Dermis blood vessel endothelial cell (primary cell): ENCODE data around the gene POLQ. TPM values are rescaled to one million over a fixed set of nuclear protein-coding genes. Genes with fewer than 3 reads are reported as not detected.
A peak's percentile ranks its signal among the peaks of the same experiment; 100 is the strongest.
"Not testable (repeated sequence)": the region's sequence is repeated elsewhere in the genome, so short reads cannot be mapped to it uniquely, and the experiment has no call there.

Source experiments
- DNase-seq: peaks from one replicate; pipeline ENCODE4 v3.0.0; 2010
- total RNA-seq: library from RNA; depleted of rRNA; stranded (reverse); fragments of >200 nt; gene quantifications from 2 replicates; pipeline ENCODE4 v1.2.3, GENCODE V29; 2014

Gene POLQ
- total RNA-seq, 1 donor from 2014 or later: 3.9 TPM

DNA sequence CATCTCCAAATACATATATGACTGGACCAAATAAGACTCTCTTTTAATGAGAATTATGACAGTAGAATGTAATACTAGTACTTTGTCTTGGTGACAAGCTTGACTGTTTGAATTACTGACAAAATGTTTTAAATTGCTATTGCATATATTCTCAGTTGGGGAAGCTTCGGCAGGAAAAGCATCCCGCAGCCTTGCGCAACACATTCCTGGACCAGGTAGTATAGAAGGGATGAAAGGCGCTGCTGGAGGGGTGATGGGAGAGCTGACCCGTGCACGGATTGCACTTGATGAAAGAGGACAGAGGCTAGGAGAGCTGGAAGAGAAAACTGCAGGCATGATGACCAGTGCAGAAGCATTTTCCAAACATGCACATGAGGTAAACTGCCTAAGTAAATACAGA is 127.6 kb downstream of the POLQ start:
- DNase-seq: no peak

DNA sequence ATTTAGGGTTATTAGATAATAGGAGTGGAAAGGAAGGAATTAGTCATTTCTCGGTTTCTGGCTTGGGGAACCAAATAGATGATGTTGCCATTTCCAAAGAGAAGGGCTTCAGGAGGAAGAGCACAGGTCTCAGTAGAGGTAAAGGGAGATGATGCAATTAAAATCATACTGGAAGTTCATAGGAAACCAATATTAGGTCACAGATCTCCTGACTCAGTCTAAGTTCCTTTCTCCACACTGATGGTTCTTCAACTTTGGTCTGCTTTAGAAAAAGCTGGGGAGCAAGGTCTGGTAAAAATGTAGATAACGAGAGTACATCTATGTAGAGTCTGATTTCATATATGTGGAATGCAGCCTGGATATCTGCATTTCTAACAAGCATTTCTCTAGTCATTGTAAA is 130.9 kb downstream of the POLQ start:
- no peak for DNase-seq

GRCh38 chr3:121411523-121411922 is 134.3 kb downstream of the POLQ start:
- DNase-seq: no peak

DNA sequence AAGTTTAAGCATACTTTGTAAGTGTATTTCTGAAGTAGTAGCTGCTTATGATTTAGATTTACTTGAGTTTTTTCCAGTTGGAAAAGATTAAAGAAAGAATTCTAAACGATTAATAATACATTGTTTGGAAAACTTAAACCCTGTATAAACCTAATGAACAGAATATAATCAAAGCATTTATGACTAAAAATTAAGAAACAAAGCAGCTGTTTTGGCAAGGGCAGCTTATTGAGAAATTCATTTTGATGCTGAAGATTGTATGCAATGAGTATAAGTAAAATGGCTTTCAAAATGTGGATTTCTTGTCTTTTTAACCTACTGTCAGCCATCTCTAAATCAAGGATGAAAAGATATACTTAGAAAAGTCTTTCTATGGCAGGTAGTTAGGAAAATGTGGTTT is 140.2 kb downstream of the POLQ start:
- no peak for DNase-seq

GRCh38 chr3:121399820-121400219 is 146.0 kb downstream of the POLQ start:
- DNase-seq: no peak

DNA sequence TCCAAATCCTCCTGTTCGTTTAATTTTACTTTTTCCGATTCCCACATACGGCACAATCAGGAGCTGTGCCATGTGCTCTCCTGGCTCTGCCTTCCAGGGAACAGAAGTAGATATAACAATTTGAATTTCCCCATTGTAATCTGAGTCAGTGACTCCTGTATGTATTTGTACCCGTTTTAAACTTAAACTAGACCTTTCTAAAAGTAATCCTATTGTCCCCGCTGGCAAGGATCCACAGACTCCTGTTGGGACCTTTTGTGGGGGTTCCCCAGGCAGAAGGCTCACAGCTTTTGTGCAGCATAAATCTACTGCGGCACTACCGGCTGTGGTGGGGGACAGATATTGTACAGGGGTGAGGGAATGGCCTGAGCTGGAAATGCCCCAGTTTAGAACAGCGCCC is 147.7 kb downstream of the POLQ start:
- DNase-seq: peak; percentile 30

DNA sequence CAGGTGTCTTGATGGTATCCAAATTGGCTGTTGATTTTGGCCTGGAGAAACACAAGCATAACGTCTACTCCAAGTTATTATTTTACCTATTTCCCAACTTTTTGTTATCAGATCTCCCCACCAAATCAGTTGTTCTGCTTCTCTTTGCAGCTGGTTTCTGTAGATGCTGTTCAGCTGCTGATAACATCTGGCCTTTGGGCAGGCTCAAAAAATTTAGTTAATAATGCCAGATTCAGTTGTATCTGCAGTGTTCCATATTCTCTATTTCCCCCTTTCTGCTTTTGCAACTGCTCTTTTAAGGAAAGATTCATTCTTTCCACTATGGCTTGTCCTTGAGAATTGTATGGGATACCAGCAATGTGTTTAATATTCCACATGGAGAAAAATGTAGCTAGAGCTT is 149.8 kb downstream of the POLQ start:
- not testable (repeated sequence) for DNase-seq

- DNase-seq: not testable (repeated sequence)
Observed at GRCh38 chr3:121388308-121388707, 157.5 kb downstream of the POLQ start.

Other genes starting within 250 kb of the POLQ start
- gene ARGFX, start 22.0 kb upstream of the POLQ start, total RNA-seq: not detected in 2 replicates
- not detected in 2 replicates for gene FBXO40, start 47.4 kb upstream of the POLQ start, total RNA-seq
- 19.4 and 30.0 TPM in 2 replicates for gene HCLS1, start 114.9 kb upstream of the POLQ start, total RNA-seq
- gene GOLGB1, start 203.8 kb upstream of the POLQ start, total RNA-seq: 48.3 and 60.1 TPM in 2 replicates